HG02840 (cell line): ENCODE results near the gene ERVK3-1.
A peak's percentile ranks its signal among the peaks of the same experiment; 100 is the strongest.

Experiments used
- ATAC-seq: cut with Tn5 transposase; IDR thresholded peaks from one replicate; pipeline ENCODE4 v1.9.1; 2021; ENCODE audit warnings: mild to moderate bottlenecking, moderate library complexity, moderate number of reproducible peaks; ENCODE audit not compliant: unreplicated experiment, low FRiP score

Gene ERVK3-1

GRCh38 chr19:58357481-58358145 lies 52.4 kb downstream of the ERVK3-1 start:
- no peak for ATAC-seq

- peak; percentile 11 for ATAC-seq
These were observed 56.7 kb downstream of the ERVK3-1 start for GRCh38 chr19:58361900-58362271.

- peak; percentile 87 for ATAC-seq
These were observed 57.3 kb downstream of the ERVK3-1 start, which contains the start of gene ZNF497 for GRCh38 chr19:58362272-58362994. Gene ZNF497, minus strand, starts transcription at chr19:58362751. Its CDS starts 5,116 bp downstream, at chr19:58357635.

- no peak for ATAC-seq
These were observed 59.0 kb downstream of the ERVK3-1 start for GRCh38 chr19:58364146-58364545.
